Renal cortex interstitium (tissue), 11 donors: ENCODE results near the gene PRSS8. TPM values are rescaled to one million over a fixed set of nuclear protein-coding genes. Genes with fewer than 3 reads are reported as not detected.
"Not testable (repeated sequence)": the region's sequence is repeated elsewhere in the genome, so short reads cannot be mapped to it uniquely, and the experiment has no call there.

ENCODE experiments used
- DNase-seq, 11 donors: peaks; one replicate each; pipeline ENCODE4 v3.0.0-alpha.2; 2013; ENCODE audit warnings: low read depth in 9 of 11, low spot score in 4 of 11; ENCODE audit errors: extremely low read depth in 1 of 11
- polyA plus RNA-seq, 3 donors: library from polyadenylated mRNA; unstranded; fragments of 120-200 nt; gene quantifications; one replicate each; pipeline ENCODE4 v1.2.1, GENCODE V29; 2013; ENCODE audit not compliant: insufficient read length in 3 of 3

Gene PRSS8
- polyA plus RNA-seq, 3 donors = 52.9 to 88.8 (median 62.3) TPM

DNA sequence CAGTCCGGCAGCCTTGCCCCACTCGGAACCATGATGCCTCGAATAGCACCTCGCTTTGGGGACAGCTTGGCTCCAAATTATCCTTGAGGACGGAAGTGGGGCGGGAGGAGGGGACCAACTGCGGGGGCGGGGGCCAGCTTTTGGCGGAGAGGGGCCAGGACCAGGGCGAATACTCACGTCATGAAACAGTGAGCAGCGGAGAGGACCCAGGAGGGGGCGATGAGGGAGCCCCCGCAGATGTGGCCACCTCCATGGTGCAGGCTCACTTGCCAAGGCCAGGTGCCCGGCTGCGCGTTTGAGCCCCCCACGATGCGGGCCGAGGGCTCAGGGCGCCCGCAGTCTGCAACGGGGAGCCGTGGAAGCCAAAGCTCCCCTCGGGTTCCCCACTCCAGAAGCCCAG lies 13.4 kb upstream of the PRSS8 start:
- no peak for DNase-seq

DNA sequence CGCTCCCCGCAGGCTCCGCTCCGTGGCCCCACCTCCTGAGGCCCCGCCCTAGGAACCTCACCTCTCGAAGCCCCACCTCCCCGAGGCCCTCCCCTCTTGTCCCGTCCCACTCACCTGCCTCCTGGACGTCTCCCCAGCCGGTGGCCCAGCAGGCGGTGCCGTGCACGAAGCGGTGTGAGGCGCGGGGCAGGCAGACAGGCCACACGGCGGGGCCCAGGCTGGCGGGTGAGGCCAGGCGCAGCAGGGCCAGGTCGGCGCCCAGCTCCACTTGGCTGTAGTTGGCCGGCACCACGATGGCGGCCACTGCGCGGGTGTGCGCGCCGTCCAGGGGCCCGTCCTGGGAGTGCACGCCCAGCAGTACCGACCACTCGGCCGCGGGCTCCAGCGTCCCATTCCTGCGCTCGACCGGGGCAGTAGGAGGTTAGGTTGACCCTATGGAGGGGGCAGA lies 12.8 kb upstream of the PRSS8 start:
- DNase-seq = no peak

DNA sequence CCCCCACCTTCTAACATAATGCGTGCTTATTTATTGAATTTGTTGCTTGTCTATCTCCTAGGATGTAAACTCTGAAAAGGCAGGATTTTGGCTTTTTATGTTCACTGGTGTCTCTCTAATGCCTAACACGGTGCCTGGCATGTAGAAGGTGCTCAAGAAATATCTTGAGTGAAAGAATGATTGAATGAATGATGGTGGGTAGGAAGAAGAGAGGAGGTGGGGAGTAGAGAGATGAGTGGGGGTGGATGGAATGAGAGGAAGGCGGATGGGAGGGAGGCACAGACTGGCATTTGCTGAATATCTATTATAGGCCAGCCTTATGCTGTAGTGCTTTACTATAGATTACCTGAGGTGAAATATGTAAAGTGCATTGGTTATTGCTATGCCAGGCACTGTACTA lies 12.0 kb upstream of the PRSS8 start:
- DNase-seq = no peak

DNA sequence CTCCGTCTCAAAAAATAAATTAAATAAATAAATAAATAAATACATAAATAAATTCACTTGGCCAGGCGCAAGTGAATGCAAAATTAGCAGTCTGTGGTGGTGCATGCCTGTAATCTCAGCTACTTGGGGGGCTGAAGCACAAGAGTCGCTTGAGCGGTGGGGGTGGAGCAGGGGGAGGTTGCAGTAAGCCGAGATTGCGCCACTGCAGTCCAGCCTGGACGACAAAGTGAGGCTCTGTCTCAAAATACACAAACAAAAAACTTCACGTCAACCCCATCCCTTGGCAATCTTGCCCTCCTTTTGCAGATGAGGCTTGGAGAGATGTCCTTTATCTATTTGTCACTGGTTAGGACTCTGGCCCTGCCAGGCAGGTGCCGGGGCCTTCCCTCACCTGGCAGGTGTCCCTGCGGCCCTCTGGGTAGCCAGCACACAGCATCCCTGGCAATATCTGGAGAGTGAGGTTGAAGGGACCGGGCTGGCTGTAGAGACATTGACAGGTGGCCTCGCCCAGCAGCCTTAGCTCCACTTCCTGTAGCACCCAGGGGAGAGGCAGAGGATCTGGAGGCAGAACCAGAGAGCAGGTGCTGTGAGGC lies 10.0 kb upstream of the PRSS8 start:
- no peak for DNase-seq

DNA sequence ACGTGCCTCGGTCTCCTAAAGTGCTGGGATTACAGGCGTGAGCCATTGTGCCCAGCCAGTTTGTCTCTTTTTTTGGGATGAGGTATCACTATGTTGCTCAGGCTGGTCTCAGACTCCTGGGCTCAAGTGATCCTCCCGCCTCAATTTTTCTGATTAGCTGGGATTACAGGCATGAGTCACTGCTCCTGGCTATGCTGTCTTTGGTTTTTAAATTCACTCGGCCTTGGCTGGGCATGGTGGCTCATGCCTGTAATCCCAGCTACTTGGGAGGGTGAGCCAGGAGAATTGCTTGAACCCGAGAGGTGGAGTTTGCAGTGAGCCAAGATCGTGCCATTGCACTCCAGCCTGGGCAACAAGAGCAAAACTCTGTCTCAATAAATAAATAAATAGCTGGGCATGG lies 8.9 kb upstream of the PRSS8 start:
- DNase-seq = not testable (repeated sequence)

DNA sequence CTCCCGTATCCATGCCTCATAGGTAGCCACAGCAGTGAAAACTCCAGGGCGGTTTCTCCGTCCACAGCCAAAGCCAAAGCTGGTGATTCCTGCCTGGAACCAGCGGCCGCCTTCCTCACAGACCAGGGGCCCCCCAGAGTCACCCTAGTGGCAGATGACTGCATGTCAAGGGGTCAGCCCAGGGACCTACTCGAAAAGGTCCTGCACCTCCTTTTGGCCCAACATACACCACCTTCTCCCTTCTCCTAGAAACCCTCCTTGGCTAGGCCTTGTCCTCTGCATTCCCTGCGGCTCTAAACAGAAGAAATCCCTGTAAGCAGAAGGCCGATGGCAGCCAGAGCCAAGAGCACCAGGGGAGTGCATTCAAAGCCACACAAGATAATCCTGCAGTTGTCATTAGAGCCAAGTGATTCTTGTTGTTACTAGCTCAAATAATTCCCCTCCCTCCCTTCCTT lies 8.2 kb upstream of the PRSS8 start:
- DNase-seq = no peak

DNA sequence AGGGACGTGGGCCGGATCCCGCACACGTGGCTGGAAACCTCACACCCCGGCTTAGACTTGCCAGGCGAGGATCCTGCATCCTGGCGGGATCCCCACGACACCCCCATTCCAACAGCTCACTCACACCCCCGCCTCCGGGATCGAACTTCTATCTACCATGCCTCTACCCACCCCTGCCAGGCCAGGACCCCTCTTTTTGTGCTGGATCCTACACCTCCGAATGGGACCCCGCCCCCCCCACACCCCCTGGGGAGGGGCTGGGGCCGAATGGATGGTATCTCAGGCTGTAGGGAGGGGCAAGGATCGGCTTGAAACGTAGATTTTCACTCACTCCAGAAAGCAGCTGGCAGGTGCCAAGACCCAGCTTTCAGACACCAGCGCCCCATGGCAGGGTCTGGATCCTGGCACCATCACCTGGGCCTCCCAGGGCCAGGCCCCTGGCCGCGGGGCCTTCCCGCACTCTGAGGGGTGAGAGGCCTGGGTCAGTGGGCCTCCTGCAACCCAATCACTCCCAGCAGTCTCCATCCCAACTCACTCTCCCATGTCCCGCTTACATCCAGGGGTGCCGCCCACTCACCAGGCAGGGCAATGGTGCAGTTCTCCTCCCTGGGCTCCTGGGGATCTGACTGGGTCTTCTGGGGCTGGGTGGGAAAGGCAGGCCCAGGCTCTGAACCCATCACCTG lies 7.6 kb upstream of the PRSS8 start:
- DNase-seq = no peak

DNA sequence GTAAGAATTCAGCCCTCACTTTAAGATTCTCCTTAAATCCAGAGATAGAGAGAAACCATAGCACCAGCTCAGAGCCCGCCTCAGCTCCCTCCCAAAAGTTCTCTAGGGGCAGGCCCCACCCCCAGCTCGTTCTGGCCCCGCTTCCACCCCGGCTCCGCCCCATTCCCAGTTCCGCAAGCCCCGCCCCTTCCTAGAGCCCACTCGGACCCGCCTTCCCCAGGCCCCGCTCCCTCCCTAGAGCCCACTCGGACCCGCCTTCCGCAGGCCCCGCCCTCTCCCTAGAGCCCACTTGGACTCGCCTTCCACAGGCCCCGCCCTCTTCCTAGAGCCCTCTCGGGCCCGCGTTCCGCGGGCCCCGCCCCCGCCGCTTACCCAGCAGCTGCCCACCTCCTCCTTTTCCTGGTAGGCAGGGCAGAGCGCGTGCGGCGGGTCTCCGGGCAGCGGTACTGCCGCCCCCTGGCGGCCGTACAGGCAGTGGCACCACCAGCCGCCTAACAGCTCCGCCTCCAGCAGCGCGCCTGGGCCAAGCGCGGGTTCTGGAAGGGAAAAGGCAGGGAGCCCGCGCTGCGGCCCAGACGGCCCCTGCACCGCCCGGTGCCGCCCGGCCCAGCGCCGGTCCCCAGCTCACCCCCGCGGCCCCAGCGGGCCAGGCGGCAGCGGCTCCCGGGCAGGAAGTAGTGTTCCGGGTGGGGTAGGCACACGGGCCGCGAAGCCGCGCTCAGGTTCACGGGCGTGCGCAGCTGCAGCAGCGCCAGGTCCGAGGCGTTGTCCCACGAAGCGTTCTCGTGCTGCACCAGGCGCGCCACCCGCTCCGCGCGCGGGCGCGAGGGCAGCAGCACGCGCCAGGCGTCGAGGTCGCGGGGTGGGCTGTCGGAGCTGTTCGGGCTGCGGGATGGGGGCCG lies 6.8 kb upstream of the PRSS8 start:
- peak; percentile 94 to 99 (median 98) for DNase-seq

DNA sequence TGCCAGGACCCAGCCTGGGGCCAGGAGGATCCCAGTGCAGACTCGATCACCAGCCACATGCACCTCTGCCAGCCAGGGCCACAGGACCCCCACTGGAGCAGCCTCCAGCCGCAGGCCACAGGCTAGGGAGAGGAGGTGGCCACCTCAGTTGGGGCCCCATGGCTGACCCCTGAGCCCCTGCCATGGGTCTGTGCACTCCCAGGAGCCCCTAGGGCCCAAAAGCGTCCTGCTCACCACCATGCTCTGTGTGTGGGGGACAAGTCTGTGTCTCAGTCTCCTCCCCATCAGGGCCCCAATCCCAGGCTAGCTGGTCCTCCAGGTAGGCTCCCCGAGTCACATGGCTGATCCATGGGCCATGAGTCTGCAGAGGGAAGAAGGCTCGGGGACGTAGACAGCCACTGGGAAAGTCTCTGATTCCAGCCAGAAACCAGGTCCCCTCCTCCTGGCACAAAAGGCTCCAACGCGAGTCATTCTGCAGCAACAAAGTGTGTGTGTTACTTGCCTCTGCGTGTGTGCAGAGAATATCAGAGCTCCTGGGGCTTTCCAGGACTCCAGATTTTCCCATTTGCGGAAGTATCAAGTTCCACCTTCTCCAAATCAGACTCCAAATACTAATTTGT lies 6.1 kb upstream of the PRSS8 start:
- DNase-seq = no peak

DNA sequence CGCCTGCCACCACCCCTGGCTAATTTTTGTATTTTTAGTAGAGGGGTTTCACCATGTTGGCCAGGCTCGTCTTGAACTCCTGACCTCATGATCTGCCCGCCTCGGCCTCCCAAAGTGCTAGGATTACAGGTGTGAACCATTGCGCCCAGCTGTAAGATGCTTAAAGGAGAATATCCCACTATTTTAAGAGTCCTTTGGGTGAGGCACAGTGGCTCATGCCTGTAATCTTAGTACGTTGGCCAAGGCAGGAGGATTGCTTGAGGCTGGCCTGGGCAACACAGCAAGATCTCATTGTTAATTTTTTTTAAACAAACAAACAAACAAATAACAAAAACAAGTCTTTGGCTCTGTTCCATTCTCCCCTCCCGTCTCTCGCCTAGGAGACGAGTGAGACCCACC lies 5.5 kb upstream of the PRSS8 start:
- not testable (repeated sequence) for DNase-seq

DNA sequence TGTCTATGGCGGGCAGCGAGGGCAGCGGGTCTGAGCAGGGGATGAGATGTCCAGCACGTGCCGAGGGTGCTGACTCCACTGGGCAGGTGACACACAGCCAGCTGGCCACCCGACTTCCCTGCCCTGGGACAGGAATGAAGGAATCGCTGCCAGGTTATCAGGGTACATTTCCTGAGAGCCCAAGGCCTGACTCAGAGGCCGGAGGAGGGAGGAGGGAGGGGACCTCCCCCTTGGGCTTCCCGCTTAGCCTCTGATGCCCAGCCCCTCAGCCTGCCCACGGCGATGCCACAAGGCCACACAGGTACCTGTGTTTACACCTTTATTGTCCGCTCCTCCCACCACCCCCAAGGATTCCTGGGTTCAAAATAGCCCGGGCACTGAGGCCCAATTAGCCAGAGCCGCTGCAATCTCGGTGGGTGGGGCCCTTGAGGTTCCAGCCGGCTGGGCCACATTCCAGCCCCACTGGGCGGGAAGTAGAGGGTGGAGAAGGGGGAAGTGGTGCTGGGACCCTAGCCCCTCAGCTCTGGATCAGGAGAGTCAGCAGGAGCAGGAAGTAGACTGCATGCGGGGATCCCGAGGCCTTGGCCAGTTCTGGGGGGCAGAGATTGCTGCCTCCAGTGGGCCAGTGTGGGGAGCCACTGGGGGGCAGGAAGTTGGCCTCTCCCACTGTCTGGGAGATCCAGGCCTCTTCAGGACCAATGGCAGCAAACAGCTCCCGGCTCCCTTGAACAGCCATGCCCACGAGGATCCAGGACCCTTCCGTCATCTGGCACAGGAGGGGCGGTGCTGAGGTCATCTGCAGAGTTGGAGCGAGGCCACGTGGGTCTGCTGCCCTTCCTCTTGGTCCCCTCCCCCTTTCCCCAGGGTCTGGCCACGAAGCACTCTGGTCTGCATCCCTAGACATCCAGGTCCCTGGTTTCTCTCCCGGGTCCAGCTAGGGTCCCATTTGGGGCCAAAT lies 3.4 kb upstream of the PRSS8 start:
- peak in 1 of 11 donors; percentile 19 for DNase-seq

DNA sequence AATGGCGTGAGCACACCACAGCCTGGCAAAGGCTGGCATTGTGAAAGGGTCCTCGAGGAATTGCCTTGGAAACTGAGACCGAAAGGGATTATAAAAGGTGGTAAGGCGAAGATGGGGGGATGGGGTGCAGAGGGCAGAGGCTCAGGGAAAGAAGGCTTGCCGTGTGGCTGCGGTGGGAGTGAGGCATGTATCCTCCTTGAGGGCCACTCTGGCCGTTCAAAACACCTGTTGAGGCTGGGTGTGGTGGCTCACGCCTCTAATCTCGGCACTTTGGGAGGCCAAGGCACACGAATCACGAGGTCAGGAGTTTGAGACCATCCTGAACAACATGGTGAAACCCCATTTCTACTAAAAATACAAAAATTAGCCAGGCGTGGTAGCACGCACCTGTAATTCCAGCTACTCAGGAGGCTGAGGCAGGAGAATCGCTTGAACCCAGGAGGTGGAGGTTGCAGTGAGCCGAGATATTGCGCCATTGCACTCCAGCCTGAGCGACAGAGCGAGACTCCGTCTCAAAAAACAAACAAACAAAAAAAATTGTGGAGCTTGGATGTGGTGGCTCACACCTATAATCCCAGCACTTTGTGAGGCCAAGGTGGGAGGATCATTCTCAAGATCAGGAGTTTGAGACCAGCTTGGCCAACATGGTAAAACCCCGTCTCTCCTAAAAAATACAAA lies 1.4 kb upstream of the PRSS8 start:
- DNase-seq = not testable (repeated sequence)

DNA sequence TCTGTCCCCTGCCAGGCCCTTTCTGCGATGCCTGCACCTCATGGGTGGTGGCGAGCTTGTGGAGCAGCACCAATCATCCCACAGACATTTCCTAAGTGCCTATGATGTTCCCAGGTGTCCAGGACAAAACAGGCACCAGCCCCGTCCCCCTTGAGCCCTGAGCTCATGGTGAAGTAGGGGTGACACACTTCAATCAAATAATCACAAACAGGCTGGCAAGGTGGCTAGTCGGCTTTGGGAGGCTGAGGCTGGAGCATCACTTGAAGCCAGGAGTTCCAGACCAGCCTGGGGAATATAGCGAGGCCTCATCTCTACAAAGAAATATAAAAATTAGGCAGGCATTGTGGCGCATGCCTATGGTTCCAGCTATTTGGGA lies 748 bp upstream of the PRSS8 start:
- no peak for DNase-seq

DNA sequence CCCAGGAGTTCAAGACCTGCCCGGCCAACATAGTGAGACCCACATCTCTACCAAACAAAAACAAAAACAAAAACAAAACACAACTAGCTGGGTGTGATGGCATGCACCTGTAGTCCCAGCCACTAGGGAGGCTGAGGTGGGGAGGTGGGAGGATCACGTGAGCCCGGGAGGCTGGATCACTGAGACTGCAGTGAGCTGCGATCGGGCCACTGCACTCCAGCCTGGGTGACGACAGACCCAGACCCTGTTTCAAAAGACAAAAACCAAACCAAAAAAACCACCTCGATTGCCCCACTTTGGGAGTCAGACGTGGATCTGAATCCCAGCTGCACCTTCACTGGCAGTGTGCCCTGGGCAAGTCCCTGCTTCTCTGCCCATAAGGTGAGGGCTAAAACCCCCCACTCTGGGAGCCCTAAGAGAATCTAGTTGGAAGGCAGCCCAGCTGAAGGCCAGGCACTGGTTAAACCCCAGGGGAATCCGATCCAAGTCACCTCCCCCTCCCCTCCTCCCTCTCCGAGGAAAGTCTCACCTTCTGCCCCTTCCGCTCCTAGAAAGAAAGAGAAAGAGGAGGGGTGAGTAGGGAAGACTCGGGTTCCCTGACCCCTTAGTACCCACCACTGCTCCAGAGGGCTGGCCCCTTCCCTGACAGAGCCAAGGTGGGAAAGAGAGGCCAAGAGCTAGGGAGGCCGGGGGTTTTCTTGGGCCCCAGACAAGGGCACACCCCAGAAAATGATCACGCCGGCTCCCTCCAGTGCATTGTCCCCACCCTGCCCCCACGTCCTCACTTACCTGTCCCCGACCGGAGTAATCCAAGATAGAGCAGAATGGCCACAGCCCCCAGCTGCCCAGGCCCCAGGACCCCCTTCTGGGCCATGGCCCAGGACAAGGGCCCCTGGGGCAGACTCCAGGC lies 647 bp downstream of the PRSS8 start:
- peak in 1 of 11 donors; percentile 44 for DNase-seq

DNA sequence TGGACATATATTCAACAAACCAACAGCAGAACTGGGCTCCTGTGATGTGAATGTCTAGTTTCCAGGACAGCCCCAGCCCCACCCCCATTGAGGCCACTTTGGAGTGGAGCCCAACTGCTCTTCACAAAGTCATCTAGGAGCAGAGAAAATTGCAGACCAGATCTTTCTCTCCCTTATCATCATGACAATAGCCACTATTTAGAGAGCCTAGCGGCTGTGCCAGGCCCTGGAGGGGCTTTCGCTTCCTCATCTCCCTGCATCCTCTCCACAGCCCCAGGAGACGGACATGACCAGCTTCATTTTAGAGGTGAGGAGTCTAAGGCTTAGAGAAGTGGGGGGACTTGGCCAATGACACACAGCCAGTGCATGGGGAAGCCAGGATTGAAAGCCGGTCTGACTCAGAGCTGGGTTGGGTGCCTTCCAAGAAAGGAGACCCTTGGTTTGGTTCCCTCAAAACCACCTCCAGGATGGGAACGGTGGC lies 1.4 kb downstream of the PRSS8 start:
- DNase-seq = no peak

DNA sequence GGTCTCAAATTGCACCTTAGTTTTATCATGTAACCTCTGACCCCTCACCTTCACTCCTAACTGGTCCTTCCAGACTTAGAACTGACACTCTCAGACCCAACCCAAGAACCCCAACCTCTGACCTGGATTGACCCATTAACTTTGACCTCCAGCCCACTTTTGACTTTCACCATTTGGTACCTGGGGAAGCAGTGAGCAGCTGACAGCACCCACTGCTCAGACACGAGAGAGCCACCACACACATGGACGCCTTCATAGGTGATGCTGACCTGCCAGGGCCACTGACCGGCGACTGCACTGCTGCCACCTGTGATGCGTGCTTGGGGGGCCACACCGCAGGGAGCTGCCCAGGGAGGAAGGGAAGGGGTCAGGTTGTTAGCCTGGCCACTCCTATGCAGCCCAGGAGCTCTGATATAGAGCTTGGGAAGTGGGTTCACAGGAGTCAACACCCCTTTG lies 2.5 kb downstream of the PRSS8 start:
- no peak for DNase-seq
